ENCODE results near the gene KY.

The KY gene

DNA sequence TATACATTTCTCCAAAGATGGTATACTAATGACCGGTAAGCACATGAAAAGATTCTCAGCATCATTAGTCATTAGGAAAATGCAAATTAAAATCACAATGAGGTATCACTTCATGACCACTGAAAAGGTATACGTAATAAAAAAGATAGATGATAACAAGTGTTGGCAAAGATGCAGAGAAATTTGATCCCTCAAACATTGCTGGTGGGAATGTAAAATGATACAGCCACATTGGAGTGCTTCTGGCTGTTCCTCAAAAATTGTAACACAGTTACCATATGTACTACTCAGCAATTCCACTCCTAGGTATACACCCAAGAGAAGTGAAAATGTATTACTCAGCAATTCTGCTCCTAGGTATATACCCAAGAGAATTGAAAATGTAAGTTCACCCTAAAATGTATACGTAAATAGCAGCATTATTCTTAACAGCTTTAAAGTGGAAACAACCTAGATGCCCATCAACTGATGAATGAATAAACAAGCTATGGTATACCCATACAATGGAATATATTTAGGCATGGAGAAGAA is 25.0 kb upstream of the KY start:
- in situ Hi-C loops (cut with HindIII; ENCODE audit: low sequenced_read_pairs) = no loop called here

DNA sequence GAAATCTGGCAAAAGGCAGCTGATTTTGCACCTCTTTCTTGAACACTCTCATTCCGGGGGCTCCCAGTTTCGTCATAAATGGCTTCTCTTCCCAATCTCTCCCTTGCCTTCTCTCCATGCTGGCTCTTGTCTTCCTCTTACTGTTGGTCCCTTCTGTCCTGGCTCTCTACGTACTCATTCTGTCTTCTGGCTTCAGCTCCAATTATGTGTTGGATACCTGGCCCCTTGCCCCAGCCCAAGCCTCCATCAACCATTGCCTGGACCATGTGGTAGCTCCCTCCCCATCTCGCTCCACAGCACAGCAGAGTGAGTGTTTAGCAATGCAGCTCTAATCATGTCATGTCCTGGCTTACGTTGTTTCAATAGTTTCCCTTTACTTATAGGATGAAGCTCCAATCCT is 21.7 kb upstream of the KY start:
- in situ Hi-C loops (cut with HindIII; ENCODE audit: low sequenced_read_pairs) = no loop called here

GRCh38 chr3:134667956-134668355 is 17.1 kb upstream of the KY start:
- in situ Hi-C loops (cut with HindIII; ENCODE audit: low sequenced_read_pairs) = no loop called here

DNA sequence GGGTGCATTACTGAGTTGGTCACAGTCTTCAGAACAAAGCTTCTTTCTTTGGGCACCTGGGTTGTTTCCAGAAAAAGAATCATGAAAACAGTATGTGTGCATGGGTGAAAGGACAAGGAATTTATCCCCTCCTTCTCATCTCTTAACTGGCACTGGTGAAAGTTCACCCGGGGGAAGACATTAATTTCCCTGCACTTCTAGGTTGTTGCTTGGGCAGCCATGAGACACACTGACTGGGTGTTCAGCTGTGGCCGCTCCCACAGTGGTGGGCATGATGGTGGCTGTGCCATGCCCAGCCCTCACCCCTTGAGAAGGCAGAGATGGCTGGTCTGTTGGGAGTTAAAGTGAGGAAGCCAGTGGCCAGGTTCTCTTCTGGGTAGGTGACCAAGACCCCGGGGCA is 16.6 kb upstream of the KY start:
- in situ Hi-C loops (cut with HindIII; ENCODE audit: low sequenced_read_pairs) = no loop called here

GRCh38 chr3:134666885-134667284 is 16.1 kb upstream of the KY start:
- in situ Hi-C loops (cut with HindIII; ENCODE audit: low sequenced_read_pairs) = no loop called here

DNA sequence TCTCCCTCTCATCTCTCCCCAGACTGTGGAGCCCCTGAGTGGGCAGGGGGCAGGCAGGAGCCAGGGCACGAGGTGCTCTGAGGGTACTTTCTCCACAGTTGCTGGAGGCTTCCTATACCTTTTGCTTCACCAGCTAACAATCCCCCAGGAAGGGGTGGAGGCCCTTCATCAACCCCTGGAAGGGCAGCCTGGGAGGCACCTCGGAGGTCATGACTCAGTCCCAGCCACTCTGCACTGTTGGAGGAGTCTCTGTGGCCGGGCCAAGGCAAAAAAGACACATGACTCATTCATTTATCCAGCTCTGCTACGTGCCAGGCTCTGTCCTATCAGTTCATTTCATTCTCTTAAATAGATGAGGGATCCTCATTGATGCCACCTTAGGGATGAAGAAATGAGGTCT is 15.6 kb upstream of the KY start:
- in situ Hi-C loops (cut with HindIII; ENCODE audit: low sequenced_read_pairs) = no loop called here

DNA sequence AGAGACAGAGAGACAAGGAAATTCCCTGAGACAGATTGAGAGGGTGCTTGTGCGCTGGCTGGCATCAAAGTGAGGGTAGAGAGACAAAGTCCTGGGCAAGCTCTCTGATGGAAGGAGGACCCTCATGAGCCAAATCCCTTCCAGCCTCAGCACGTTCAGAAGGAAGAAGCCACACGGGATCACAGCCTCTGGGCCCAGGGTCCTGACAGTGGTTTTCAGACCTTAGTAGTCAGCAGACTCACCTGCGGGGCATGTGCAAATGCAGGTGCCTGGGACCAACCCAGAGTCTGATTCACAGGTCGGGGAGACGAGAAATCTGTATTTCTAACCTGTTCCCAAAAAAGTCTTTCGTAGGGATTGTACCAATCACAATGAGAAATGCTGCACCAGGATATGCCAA is 15.2 kb upstream of the KY start:
- in situ Hi-C loops (cut with HindIII; ENCODE audit: low sequenced_read_pairs) = no loop called here

DNA sequence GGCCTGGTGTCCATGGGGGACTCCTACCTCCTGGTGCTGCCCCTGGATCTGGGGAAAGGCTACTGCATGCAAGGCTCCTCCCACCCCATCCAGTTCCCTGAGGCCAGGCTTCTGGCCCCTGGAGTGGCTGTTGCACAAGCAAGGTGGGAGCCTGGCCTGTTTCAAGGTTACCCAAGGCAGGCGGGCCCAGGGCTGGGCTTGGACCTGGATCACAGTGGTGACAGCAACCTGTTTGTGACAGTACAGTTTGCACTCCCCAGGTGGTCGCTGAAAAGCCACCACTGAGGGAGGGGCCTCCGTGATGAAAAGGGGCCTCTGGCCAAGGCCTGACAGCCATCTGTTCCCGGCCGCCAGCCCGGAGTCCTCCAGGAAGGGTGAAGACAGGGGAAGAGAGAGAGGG is 14.4 kb upstream of the KY start:
- in situ Hi-C loops (cut with HindIII; ENCODE audit: low sequenced_read_pairs) = no loop called here

DNA sequence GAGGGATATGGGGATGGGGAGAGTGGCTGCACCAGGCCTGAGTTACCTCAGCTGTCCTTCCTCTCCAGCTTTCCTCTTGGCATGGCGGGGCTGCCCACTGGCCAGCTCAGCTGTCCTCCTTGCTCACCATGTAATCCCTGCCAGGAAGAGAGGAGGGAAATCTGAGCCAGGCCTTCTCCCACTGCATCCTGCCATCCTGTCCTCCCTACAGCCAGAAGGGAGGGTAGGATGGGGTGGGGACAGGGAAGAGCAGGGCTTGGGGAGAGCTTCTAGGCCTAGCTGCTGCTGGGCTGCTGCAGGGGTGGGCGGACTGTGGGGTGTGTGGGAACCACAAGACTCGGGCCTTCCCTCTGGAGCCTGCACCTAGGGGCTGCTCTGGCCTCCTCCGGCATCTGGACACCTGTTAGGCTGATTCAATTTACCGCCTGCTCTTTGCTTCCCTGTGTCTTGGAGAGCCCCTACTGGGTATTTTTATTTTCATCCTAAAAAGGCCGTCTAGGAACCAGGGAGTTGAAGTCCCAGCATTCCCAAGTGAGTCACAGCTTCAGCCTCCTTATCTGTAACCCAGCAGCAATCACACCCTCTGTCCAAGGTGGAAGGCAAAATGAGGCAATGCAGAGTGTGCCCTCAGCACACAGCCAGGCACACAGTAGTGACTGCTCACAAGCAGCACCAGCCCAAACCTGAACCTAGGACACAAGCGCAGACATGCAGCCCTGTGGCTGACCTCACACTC is 13.1 kb upstream of the KY start:
- in situ Hi-C loops (cut with HindIII; ENCODE audit: low sequenced_read_pairs) = no loop called here

DNA sequence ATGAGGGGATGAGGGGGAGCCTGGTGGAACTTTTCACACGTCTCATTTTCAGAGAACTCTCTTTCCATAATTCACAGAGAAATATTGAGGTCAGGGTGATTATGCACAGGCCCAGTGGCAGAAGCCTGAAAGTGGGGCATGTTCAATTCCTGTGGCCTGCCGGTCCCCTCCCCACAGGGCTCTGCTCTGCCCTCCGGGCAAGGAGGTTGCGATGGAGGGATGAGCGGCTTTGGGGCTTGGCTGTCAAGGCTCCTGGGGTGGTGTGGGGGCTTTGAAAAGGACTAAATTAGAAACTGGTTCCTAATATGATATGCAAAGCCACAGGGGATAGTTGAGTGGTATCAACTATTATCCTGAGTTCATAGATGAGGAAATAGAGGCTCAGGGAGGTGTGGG is 9.2 kb upstream of the KY start:
- in situ Hi-C loops (cut with HindIII; ENCODE audit: low sequenced_read_pairs) = no loop called here

DNA sequence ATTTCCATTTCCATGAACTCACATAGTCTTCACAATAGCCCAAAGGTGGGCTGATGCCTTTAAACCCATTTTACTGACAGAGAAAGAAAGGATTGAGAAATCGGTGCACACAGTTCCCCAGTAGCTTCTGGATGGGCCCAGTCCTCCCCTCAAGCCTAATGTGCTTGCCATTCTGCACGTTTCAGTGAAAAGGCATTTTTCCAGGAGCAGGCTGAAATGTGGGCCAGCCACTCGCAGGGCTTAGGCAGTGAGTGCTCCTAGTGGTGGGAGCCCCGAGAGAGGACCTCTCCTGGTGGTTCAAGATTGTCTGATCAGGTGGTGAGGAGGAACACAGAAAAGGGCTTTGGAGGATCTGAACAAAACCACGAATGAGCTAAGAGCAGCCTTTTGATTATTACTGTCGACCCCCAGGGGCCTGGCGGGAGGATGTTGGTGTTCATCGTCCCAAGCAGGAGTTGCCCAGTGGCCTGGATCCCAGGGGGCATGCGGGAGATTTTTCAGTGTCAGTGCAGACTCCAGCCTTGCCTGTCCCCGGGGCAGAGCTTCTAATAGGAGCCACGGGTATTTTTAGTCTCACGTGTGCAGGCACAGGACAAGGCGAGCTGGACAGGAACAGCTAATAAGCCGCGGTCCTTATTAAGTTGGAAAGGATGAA is 8.7 kb upstream of the KY start:
- in situ Hi-C loops (cut with HindIII; ENCODE audit: low sequenced_read_pairs) = no loop called here

DNA sequence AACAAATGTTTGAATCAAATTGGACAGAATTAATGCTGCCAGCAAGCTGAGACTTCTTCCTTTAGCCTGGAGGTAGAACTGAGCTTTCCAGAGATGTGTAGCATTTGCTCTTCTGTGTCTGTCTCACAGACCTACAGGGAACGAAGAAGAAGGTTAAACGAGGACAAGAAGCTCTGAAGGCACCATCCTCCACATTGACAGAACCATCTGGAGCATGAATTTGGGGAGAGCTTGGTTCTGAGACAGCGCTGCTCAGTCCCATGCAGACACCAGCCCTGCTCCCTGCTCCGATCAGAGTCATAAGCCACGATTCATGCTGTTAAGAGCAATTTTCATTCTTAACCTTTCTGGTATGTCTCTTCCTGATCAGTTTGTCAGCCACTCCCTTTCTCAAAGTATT is 7.7 kb upstream of the KY start:
- in situ Hi-C loops (cut with HindIII; ENCODE audit: low sequenced_read_pairs) = no loop called here

GRCh38 chr3:134656211-134656800 is 5.5 kb upstream of the KY start:
- in situ Hi-C loops (cut with HindIII; ENCODE audit: low sequenced_read_pairs) = no loop called here

- in situ Hi-C loops (cut with HindIII; ENCODE audit: low sequenced_read_pairs) = no loop called here
Observed at GRCh38 chr3:134655706-134656105, 4.9 kb upstream of the KY start.

- in situ Hi-C loops (cut with HindIII; ENCODE audit: low sequenced_read_pairs) = no loop called here
Observed at GRCh38 chr3:134654031-134654430, 3.2 kb upstream of the KY start.

DNA sequence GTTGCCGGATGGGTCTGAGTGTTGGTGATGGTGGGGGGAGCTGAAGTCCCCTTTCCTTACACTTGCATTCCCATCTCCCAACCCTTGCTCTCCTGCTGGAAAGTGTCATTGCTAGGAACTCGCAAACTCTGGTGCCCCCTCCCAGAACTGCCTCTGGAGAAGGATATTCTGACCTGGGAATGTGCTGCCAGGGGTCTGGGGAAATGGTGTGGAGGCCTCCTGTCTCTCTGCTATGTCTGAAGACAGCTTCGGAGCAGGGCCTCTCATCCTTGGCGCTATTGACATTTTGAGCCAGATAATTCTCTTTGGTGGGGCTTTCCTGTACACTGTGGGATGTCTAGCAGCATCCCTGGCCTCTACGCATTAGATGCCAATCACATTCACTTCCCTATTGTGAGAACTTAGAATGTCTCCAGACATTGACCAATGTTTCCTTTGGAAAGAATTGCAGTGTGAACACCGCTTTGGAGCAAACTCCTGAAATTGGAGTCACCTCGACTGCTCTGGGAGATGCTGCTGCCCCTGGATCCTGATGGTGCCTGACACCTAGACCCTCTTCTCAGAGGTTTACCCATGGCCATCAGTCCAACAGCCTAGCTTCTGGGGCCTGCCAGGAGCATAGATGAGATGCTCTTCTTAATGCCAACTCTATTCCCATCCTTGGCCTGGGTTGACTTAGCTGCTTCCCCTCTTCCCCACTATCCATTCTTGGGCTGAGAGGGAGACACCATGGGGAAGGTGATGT is 2.2 kb upstream of the KY start:
- in situ Hi-C loops (cut with HindIII; ENCODE audit: low sequenced_read_pairs) = no loop called here

DNA sequence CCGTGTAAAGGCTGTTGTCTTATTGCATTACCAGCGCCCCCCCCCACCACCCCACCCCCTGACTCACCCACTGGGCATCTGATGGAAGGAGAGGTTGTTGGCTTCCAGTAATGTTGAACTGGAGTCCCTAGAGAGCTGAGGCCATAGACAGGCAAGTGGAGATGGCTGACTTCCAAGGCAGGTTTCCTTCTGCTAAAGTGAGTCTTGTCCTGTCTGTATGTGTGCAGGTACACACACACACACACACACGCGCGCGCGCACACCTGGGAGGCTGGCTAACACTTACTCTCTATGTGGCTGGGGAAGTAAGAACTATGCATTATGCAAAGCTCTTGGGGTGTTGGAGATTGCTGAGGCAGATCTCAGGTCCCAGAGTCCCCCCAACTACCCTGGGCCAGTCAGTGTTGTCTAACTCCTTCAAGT is 1.6 kb upstream of the KY start:
- in situ Hi-C loops (cut with HindIII; ENCODE audit: low sequenced_read_pairs) = no loop called here

DNA sequence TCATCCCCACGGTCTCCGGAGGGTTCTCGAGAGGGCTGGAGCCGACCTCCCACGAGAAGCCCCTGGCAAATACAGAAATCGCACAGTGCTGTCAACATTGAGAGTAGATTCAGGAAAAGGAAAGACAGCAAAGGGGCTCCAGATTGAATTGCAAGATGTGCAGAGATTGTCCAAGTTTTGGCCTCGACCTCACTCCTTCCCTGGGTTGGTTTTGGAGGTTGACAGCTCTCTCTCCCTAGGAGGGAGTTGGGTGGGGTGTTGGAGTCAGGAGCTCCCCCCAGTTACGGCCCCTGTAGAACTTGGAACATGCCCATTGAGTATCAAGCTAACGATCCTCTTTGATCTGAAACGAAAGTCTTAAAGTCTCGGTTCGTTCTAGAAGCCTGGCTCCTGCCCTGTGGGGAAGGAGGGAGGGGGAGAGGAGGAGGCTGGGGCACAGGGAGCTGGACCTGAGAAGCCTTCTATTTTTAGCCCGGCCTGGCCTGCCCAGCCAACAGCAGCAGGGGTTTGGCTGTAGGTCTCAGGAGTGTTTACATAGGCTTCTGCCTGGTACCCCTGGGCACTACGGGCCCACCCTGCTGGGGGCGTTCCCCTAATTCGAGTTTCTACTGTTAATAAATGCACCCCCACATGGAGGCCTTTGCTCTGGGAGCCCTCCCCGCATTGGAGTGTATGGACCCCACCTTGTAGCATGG is 672 bp upstream of the KY start:
- in situ Hi-C loops (cut with HindIII; ENCODE audit: low sequenced_read_pairs) = no loop called here

DNA sequence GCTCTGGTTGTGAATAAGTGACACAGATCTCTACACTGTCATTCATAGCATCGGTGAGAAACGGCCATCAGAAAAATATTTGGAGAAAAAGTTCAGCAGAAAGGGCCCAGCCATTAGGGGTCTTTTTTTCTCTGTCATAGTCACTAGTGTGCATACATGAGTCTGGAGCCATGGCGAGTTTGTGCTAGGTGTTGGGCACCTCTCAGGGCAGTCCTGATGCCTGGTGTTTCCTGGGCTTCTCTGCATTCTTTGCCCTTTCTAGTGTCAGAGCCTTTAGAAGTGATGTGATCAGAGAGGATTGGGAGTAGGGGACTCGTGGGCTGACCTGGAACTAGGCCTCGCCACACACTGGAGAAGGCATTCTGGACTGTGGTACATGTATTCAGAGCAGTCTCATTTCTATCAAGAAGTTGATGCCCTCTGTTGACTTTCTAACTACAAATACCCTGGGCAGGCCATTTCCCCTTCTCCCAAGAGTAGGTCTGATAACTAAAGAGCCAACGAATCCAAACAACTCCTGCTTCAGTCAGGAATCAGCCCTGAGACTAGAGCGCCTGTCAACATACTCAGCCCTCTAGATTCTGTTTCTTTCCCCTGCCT is 1.6 kb downstream of the KY start:
- in situ Hi-C loops (cut with HindIII; ENCODE audit: low sequenced_read_pairs) = no loop called here

GRCh38 chr3:134647902-134648760 is 2.7 kb downstream of the KY start:
- in situ Hi-C loops (cut with HindIII; ENCODE audit: low sequenced_read_pairs) = no loop called here

Measured in DLD1 (cell line).